Inflammatory macrophage treated with lipopolysaccharide for 1 hour (primary cell): ENCODE data around the gene MED28.
"Not testable (repeated sequence)": the region's sequence is repeated elsewhere in the genome, so short reads cannot be mapped to it uniquely, and the experiment has no call there.

ENCODE experiments used
- DNase-seq, 2 donors: peaks; one replicate each; pipeline ENCODE4 v3.0.0-alpha.2; 2020 to 2022

Gene MED28

GRCh38 chr4:17619416-17620105, 5.1 kb downstream of the MED28 start:
- no peak for DNase-seq

- DNase-seq = no peak
These were observed 9.1 kb downstream of the MED28 start for GRCh38 chr4:17623451-17624001.

GRCh38 chr4:17624821-17625220, 10.4 kb downstream of the MED28 start:
- DNase-seq = no peak

GRCh38 chr4:17630228-17630627, 15.8 kb downstream of the MED28 start:
- DNase-seq = no peak

GRCh38 chr4:17633600-17633999, 19.2 kb downstream of the MED28 start:
- no peak for DNase-seq

- peak; percentile 2 to 9 for DNase-seq
These were observed 20.6 kb downstream of the MED28 start for GRCh38 chr4:17635056-17635455.

GRCh38 chr4:17636341-17636695, 21.9 kb downstream of the MED28 start:
- no peak for DNase-seq

GRCh38 chr4:17636696-17637622, 22.5 kb downstream of the MED28 start:
- DNase-seq = peak; percentile 40 to 84

- no peak for DNase-seq
These were observed 24.7 kb downstream of the MED28 start for GRCh38 chr4:17639136-17639535.

GRCh38 chr4:17642398-17642783, 27.9 kb downstream of the MED28 start:
- DNase-seq = no peak

GRCh38 chr4:17646693-17647092, 32.3 kb downstream of the MED28 start:
- no peak for DNase-seq

GRCh38 chr4:17647176-17647806, 32.9 kb downstream of the MED28 start:
- DNase-seq = no peak

- DNase-seq = no peak
These were observed 33.5 kb downstream of the MED28 start for GRCh38 chr4:17647927-17648326.

GRCh38 chr4:17650406-17650805, 36.0 kb downstream of the MED28 start:
- no peak for DNase-seq

GRCh38 chr4:17654701-17655100, 40.3 kb downstream of the MED28 start:
- DNase-seq = no peak

- DNase-seq = no peak
These were observed 42.6 kb downstream of the MED28 start for GRCh38 chr4:17657090-17657489.

- DNase-seq = no peak
These were observed 43.4 kb downstream of the MED28 start for GRCh38 chr4:17657849-17658248.

GRCh38 chr4:17659196-17659595, 44.8 kb downstream of the MED28 start:
- not testable (repeated sequence) for DNase-seq

- peak; percentile 45 to 59 for DNase-seq
These were observed 48.3 kb downstream of the MED28 start for GRCh38 chr4:17662694-17663093.

GRCh38 chr4:17664755-17665154, 50.3 kb downstream of the MED28 start:
- peak; percentile 14 to 26 for DNase-seq

GRCh38 chr4:17665346-17665745, 50.9 kb downstream of the MED28 start:
- peak in 1 of 2 donors; percentile 3 for DNase-seq

GRCh38 chr4:17665852-17666251, 51.4 kb downstream of the MED28 start:
- no peak for DNase-seq

GRCh38 chr4:17667253-17667652, 52.8 kb downstream of the MED28 start:
- no peak for DNase-seq
